22Rv1 (cell line): ENCODE data around the gene CALHM3.

Experiments used
- CTCF ChIP-seq: fragments of 450-650 bp; IDR thresholded peaks from 2 replicates; pipeline ENCODE4 v1.5.1; 2017; ENCODE audit warnings: mild to moderate bottlenecking
- ZFX ChIP-seq: fragments of 450-650 bp; IDR thresholded peaks from 2 replicates; pipeline ENCODE4 v1.6.1; 2017; ENCODE audit warnings: antibody characterized with exemption, borderline replicate concordance

- TF ChIP-seq CTCF (no peak), ZFX (no peak)
Observed at GRCh38 chr10:103499881-103500280, 20.8 kb upstream of the CALHM3 start.
